ENCODE results near the gene STXBP2.
A peak's percentile ranks its signal among the peaks of the same experiment; 100 is the strongest.

Gene STXBP2

GRCh38 chr19:7650148-7650547 lies 13.2 kb downstream of the STXBP2 start:
- DNase-seq (ENCODE audit: low spot score) = no peak

DNA sequence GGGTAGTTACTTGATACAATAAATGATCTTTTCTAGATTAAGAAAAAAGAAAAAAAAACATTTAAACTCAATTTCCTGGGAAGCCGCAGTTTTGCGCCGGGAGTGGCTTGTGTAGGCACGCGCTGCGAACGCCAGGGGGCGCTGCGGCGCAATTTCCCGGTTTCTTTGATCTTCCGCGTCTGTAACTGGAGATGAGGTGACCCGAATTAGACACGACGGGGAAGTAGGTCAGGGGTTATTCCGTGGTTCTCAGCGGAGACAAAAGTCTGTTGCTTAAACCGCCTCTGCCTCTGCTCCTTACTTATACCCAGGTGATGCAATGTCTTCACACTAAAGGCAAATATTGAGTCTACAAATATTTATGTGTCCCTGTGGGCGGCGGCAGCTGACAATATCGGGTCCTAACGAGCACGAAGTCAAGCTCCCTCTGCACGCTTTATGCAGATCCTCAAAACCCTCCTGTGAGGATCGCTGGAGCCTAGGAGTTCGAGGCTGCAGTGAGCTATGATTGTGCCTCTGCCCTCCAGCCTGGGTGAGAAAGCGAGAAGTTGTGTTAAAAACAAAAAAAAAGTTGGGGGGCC lies 15.2 kb downstream of the STXBP2 start:
- DNase-seq (ENCODE audit: low spot score) = peak; percentile 91

DNA sequence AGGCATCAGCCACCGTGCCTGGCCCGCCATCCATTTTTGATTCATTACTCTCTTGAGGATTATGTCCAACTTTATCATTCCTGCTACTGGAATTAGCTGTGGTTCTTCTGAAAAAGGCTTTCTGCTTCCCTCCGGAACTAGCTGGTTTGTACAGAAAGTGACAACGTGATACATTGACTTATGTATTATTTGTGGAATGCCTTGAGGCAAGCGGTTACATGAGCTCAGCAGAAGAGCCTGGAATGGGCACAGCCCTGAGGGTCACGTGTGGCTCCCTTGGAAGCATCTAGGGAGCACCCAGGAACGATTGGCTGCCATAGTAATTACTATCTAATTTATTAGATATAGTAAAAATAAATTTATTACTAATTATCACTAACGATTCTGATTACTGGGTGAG lies 17.5 kb downstream of the STXBP2 start:
- DNase-seq (ENCODE audit: low spot score) = no peak

DNA sequence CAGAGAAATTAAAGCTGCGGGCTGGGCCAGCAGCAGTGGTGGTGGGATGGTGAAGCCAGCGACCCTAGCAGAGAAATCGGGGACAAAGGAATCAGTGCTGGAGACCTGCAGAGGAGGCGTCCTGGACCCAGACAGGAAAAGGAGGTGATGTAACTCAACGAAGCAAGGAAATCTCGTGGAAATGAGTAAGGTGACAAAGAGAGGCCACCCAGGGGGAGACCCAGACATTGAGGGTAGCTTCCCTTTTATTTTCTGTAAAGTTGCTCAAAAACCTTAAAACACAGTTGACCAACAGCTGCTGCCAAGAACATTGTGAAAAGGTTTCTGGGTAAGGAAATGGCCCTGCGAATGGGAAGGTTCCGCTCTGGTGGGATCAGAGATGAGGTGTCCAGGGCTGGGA lies 18.7 kb downstream of the STXBP2 start:
- no peak for DNase-seq (ENCODE audit: low spot score)

DNA sequence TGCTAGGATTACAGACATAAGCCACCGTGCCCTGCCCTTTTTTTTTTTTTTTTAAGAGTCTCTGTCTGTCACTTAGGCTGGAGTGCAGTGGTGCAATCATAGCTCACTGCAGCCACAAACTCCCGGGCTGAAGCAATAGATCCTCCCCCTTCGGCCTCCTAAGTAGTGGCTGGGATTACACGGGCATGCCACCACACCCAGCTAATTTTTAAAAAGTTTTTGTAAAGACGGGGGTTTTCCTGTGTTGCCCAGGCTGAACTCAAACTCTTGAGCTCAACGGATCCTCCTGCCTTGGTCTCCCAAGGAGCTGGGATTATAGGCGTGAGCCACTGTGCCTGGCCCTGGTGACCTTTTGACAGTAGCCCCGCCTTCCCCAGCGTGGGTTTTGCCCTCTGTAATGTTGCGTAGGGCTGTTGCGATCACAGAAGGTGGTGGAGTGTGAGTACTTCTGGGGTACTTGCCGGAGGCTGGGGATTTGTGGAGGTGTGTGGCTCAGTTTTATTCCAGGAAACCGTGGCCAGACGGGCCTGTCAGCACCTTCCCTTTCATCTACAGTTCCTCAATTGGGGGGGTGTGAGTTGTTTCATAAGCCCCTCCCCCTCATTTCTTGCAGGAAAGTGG lies 20.3 kb downstream of the STXBP2 start:
- DNase-seq (ENCODE audit: low spot score) = no peak

GRCh38 chr19:7658219-7658686 lies 21.3 kb downstream of the STXBP2 start:
- DNase-seq (ENCODE audit: low spot score) = no peak

- no peak for DNase-seq (ENCODE audit: low spot score)
Observed at GRCh38 chr19:7661744-7662538, 25.0 kb downstream of the STXBP2 start.

DNA sequence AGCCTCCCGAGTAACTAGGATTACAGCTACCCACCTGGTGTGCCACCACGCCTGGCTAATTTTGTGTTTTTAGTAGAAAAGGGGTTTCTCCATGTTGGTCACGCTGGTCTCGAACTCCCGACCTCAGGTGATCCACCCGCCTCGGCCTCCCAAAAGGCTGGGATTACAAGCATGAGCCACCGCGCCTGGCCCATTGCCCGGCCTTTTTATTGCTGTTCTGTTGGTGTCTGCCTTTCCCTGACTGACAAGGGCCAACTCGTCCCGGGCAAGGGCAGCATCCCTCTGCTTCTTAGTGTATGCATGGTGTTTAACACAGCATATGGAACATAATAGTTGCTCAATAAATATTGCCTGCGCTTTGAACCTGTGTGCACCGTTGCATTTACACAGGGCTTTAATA lies 25.7 kb downstream of the STXBP2 start:
- no peak for DNase-seq (ENCODE audit: low spot score)

DNA sequence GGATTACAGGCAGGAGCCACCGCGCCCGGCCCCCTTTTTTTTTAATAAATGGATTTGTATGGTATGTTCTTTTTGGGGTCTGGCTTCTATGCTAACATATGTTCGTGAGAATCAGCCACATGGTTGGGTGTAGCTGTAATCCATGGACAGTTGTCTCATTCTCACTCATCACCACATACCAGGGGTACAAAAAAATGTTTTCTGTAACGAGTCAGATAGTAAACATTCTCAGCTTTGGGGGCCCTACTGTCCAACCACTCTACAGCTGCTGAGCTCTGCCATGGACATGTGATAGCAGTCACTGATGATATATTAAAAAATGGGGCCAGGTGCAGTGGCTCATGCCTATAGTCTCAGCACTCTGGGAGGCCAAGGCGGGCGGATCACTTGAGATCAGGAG lies 26.8 kb downstream of the STXBP2 start:
- DNase-seq (ENCODE audit: low spot score) = no peak

DNA sequence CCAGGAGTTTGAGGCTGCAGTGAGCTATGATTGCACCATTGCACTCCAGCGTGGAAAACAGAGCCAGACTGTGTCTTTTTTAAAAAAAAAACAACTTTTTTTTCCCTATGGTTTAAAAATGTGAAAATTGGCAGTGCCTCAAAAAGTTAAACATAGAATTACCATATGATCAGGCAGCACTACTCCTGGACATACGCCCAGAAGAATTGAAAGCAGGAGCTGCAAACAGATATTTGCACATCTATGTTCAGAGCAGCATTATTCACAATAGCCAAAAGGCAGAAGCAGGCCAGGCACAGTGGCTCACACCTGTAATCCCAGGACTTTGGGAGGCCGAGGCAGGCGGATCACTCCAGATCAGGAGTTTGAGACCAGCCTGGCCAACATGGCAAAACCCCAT lies 28.2 kb downstream of the STXBP2 start:
- no peak for DNase-seq (ENCODE audit: low spot score)

DNA sequence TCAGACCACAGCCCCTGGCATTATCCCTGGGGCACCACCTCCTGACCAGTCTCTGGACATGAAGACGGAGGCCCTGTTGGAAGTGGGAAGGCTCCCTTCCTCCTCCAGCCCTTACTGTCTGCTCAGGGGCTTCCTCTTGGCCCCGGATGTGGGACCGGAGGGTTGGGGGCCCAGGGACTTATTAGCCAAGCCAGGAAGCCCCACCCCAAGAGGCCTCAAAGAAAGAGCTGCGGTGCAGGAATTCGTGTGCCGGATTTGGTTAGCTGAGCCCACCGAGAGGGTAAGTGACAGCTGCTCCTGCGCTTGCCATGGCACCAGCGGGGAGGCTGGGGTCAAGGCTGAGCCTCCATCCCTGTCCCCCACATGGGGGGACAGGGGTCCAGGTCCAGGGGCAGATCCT lies 31.9 kb downstream of the STXBP2 start, which contains the start of gene RETN:
Gene RETN (plus strand): TSS at position 208 of the 400 bp plus-strand sequence. CDS start 278 bp downstream, outside the sequence.
- no peak for DNase-seq (ENCODE audit: low spot score)

DNA sequence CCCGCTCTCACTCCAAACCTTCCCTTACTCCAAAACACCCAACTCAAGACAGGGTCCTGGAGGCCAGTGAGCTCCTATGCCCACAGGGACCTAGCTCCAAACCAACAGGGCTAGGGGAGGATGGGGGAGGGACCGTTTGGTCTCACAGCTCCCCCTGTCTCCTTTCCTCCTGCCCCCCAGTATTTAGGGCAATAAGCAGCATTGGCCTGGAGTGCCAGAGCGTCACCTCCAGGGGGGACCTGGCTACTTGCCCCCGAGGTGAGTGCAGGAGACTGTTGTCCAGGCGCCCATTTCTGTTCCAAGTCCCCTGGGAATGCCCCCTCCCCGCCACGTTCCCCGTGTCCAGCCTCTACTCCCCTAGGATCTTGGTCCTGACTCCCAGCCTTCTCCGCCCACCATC lies 32.7 kb downstream of the STXBP2 start:
- no peak for DNase-seq (ENCODE audit: low spot score)

DNA sequence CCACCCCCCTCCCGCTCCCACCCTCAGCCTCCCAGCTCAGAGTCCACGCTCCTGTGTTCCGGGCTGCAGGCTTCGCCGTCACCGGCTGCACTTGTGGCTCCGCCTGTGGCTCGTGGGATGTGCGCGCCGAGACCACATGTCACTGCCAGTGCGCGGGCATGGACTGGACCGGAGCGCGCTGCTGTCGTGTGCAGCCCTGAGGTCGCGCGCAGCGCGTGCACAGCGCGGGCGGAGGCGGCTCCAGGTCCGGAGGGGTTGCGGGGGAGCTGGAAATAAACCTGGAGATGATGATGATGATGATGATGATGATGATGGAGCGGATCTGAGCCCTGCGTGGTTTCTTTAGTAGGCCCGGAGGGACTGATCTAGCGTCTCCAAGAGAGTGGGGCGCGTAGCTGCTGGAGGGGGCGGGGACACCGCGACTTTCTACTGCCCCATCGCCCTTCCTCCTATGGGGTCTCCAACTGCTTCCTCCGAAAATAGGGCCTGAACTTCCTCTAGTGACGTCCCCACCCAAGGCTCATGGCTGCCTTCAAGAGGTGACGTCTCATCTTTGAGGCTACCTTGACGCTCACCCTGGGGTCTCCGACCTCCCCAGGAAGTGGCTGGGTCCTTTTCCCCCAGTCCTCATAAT lies 33.4 kb downstream of the STXBP2 start:
- no peak for DNase-seq (ENCODE audit: low spot score)

DNA sequence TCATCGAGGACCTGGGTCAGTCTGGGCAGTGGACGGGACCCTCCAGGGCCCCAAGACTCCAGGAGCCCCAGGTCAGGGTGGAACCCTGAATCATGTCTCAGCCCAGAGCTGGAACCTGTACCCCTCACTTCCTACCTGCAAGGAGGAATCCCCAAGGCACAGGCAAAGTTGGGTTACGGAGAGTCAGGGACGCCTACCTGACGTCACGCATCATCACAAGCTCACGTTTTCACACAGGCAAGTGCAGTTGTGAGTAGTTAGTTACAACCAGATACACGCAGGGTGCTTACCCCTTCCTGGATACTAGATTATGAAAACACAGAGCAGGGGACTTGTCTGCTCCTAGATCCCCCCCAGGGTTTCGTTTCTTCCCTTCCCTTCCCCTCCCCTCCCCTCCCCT lies 33.9 kb downstream of the STXBP2 start:
- no peak for DNase-seq (ENCODE audit: low spot score)

DNA sequence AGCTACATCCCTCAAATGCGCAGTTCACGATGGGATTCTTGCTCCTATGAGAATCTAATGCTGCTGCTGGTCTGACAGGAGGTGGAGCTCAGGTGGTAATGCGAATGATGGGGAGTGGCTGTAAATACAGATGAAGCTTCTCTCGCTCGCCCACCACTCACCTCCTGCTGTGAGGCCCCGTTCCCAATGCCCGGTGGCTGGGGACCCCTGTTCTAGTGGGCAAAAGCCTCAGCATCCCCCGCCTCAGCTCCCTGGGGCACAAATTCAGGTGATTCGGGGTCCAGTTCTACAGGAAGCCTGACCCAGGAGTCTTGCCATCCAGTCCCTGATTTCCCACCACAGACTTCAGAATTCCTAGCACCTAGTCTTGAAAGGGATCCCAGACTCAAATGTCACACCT lies 35.6 kb downstream of the STXBP2 start:
- DNase-seq (ENCODE audit: low spot score) = no peak

GRCh38 chr19:7674010-7675005 lies 37.4 kb downstream of the STXBP2 start:
- DNase-seq (ENCODE audit: low spot score) = peak; percentile 76

GRCh38 chr19:7676376-7676775 lies 39.5 kb downstream of the STXBP2 start:
- no peak for DNase-seq (ENCODE audit: low spot score)

DNA sequence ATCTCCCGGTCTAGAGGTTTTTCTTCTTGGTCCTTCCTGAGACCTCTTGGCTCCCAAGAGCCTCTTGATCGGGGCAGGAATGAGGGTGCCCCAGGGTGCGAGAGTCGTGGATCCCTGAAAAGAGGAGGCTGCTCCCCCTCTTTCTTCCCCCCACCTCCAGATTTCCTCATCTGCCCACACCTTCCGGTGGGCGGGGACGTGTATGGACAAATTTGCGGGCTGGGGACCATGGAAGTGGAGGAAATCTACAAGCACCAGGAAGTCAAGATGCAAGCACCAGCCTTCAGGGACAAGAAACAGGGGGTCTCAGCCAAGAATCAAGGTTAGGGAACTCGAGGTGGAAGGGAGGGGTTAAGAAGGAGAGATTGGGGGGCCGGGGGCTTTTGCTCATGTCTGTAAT lies 39.9 kb downstream of the STXBP2 start, which contains the start of gene MCEMP1:
Gene MCEMP1 (plus strand): TSS at position 237 of the 400 bp plus-strand sequence. CDS start 31 bp downstream, at position 268.
- DNase-seq (ENCODE audit: low spot score) = no peak

GRCh38 chr19:7677669-7678311 lies 40.9 kb downstream of the STXBP2 start:
- DNase-seq (ENCODE audit: low spot score) = peak; percentile 30

DNA sequence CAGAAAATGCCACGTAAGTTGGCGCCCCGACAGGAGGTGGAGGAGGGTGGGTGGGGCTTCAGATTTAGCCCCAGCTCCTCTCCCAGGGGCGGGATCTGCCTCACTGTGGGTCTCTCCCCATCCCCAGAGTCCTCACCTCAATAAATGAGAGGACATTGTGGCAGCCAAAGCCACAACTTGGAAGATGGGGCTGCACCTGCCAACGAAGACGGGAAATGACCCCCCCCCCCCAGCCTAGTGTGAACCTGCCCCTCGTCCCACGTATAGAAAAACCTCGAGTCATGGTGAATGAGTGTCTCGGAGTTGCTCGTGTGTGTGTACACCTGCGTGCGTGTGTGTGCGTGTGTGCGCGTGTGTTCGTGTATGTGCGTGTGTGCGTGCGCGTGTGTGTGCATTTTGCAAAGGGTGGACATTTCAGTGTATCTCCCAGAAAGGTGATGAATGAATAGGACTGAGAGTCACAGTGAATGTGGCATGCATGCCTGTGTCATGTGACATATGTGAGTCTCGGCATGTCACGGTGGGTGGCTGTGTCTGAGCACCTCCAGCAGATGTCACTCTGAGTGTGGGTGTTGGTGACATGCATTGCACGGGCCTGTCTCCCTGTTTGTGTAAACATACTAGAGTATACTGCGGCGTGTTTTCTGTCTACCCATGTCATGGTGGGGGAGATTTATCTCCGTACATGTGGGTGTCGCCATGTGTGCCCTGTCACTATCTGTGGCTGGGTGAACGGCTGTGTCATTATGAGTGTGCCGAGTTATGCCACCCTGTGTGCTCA lies 42.3 kb downstream of the STXBP2 start:
- no peak for DNase-seq (ENCODE audit: low spot score)

Measured in HuH-7 (cell line).